Transverse colon (tissue), 4 donors: ENCODE data around the gene CNDP2. TPM values are rescaled to one million over a fixed set of nuclear protein-coding genes. Genes with fewer than 3 reads are reported as not detected.

Experiments used
- DNase-seq: peaks from one replicate; pipeline ENCODE4 v3.0.0-alpha.2; 2019
- H3K27ac ChIP-seq, 4 donors: fragments of 200-600 bp; sonication (generic); 2 replicates each; pipeline ENCODE4 v1.5.1; 2016 to 2018; ENCODE audit warnings: inconsistent platforms in 4 of 4
- H3K27me3 ChIP-seq: fragments of 200-600 bp; sonication (generic); 2 replicates; pipeline ENCODE4 v1.5.1; 2017; ENCODE audit warnings: inconsistent platforms
- H3K36me3 ChIP-seq, 4 donors: fragments of 200-600 bp; sonication (generic); 2 replicates each; pipeline ENCODE4 v1.5.1; 2017 to 2019; ENCODE audit warnings: inconsistent platforms in 4 of 4
- H3K4me1 ChIP-seq, 4 donors: fragments of 200-600 bp; sonication (generic); 2 replicates each; pipeline ENCODE4 v1.5.1; 2017 to 2020; ENCODE audit warnings: inconsistent platforms in 4 of 4
- H3K4me3 ChIP-seq, 4 donors: fragments of 200-600 bp; sonication (generic); 1 replicate in 1 of 4; 2 replicates in 3 of 4; pipeline versions ENCODE4 v1.5.1 to v1.6.1; 2017 to 2019; ENCODE audit warnings: inconsistent platforms in 4 of 4
- H3K9me3 ChIP-seq, 2 donors: fragments of 200-600 bp; sonication (generic); 2 replicates each; pipeline ENCODE4 v1.5.1; 2017 to 2019; ENCODE audit warnings: inconsistent platforms in 2 of 2
- CTCF ChIP-seq, 5 experiments: fragments of 200-600 bp in 3 of 5; fragments of 450-650 bp in 2 of 5; sonication (generic) in 3 of 5; IDR thresholded peaks; 1 replicate in 2 of 5; 2 replicates in 3 of 5; pipeline ENCODE4 v1.5.1; 2016 to 2017; ENCODE audit warnings: antibody characterized with exemption in 5 of 5, inconsistent platforms in 3 of 5, mild to moderate bottlenecking in 2 of 5, moderate library complexity in 1 of 5
- EP300 ChIP-seq: sonication (generic); formaldehyde crosslinking; IDR thresholded peaks from one replicate; pipeline ENCODE4 v1.6.1; 2017; ENCODE audit warnings: antibody characterized with exemption, low read depth
- POLR2A ChIP-seq: fragments of 450-650 bp; IDR thresholded peaks from one replicate; pipeline ENCODE4 v1.6.1; 2016; ENCODE audit warnings: antibody characterized with exemption, mild to moderate bottlenecking, moderate library complexity
- POLR2AphosphoS5 ChIP-seq, 3 donors: sonication (generic); formaldehyde crosslinking; IDR thresholded peaks; one replicate each; pipeline ENCODE4 v1.6.1; 2016; ENCODE audit warnings: antibody characterized with exemption in 3 of 3
- WGBS, 2 donors: methylation state at CpG; one replicate each; pipeline ENCODE4 v1.1.5; 2018; ENCODE audit warnings: low coverage in 1 of 2; 5-methylcytosine and 5-hydroxymethylcytosine counted together
- in situ Hi-C, 4 donors: fragments of 200-750 bp; cut with MboI; loops; one replicate each; pipeline versions ENCODE4 v1.15.0 to v1.15.1; 2017; ENCODE audit warnings: low sequenced_read_pairs in 3 of 4, low pct_ligation_motif_present in 1 of 4, low pct_unique_long_range_greater_than_20kb in 1 of 4
- intact Hi-C: fragments of 100-400 bp; cut with DNase I; formaldehyde crosslinking; loops from one replicate; pipeline ENCODE4 v1.15.1; 2023; ENCODE audit warnings: low total_unique reads
- total RNA-seq, 4 donors: library from RNA; depleted of rRNA; stranded (reverse); fragments of >200 nt; gene quantifications; one replicate each; pipeline ENCODE4 v1.1.0, GENCODE V29; 2016

Gene CNDP2
- total RNA-seq, 4 donors from 2014 or later = 143 to 284 (median 155) TPM

- H3K4me3 ChIP-seq = no peak overlapping the region
- no peaks in the 10 kb centered on the region for H3K9me3 ChIP-seq
- no peaks in the 10 kb centered on the region for H3K27me3 ChIP-seq
- in situ Hi-C loops (loop anchor here in 1 of 4 donors (25.0 kb wide), 1 partner anchor 734 kb away; the partner anchor contains the start of genes PTGR3 and TSHZ1), intact Hi-C loops (no loop called here)
- TF ChIP-seq POLR2AphosphoS5 (IDR thresholded peaks at IDR 0.05) (no peak), POLR2A (no peak), CTCF (IDR thresholded peaks at IDR 0.05) (no peak), EP300 (no peak)
- H3K27ac ChIP-seq = no peak overlapping the region
- WGBS, 2 donors = 96 to 100% methylated on average over 1 to 7 of the region's 7 CpGs
- peaks cover 0 to 8% (median 2%) of the 10 kb centered on the region in 4 donors for H3K4me1 ChIP-seq
- H3K36me3 ChIP-seq = no peaks in the 10 kb centered on the region
- no peak for DNase-seq
These were observed 17.8 kb upstream of the CNDP2 start for GRCh38 chr18:74478316-74478715.

- H3K4me3 ChIP-seq = no peak overlapping the region
- no peak overlapping the region for H3K27ac ChIP-seq
- no peaks in the 10 kb centered on the region for H3K36me3 ChIP-seq
- in situ Hi-C loops = loop anchor here in 1 of 4 donors (25.0 kb wide), 1 partner anchor 733 kb away; the partner anchor contains the start of genes PTGR3 and TSHZ1
- peaks cover 0 to 8% (median 2%) of the 10 kb centered on the region in 4 donors for H3K4me1 ChIP-seq
- intact Hi-C loops = no loop called here
- TF ChIP-seq POLR2A (no peak), CTCF (IDR thresholded peaks at IDR 0.05) (no peak), POLR2AphosphoS5 (IDR thresholded peaks at IDR 0.05) (no peak), EP300 (no peak)
- DNase-seq = no peak
- 60 to 75% methylated on average over 6 of the region's 6 CpGs for WGBS, 2 donors
- H3K27me3 ChIP-seq = no peaks in the 10 kb centered on the region
- H3K9me3 ChIP-seq = no peaks in the 10 kb centered on the region
These were observed 17.3 kb upstream of the CNDP2 start for GRCh38 chr18:74478880-74479279.

GRCh38 chr18:74479486-74480148, 16.5 kb upstream of the CNDP2 start:
- Histone ChIP-seq H3K36me3 (no peaks in the 10 kb centered on the region), H3K9me3 (no peaks in the 10 kb centered on the region), H3K4me3 (no peak overlapping the region), H3K27ac (no peak overlapping the region), H3K4me1 (peaks cover 0 to 11% (median 5%) of the 10 kb centered on the region in 4 donors), H3K27me3 (no peaks in the 10 kb centered on the region)
- TF ChIP-seq EP300 = no peak
- TF ChIP-seq POLR2A = no peak
- TF ChIP-seq CTCF (IDR thresholded peaks at IDR 0.05) = no peak
- no peak for TF ChIP-seq POLR2AphosphoS5 (IDR thresholded peaks at IDR 0.05)
- intact Hi-C loops = no loop called here
- 90 to 94% methylated on average over 3 to 16 of the region's 16 CpGs for WGBS, 2 donors
- in situ Hi-C loops = loop anchor here in 1 of 4 donors (25.0 kb wide), 1 partner anchor 733 kb away; the partner anchor contains the start of genes PTGR3 and TSHZ1
- DNase-seq = no peak

- peak overlapping the region in 1 of 4 donors; percentile 53 for H3K27ac ChIP-seq
- in situ Hi-C loops = loop anchor here in 1 of 4 donors (25.0 kb wide), 1 partner anchor 732 kb away; the partner anchor contains the start of genes PTGR3 and TSHZ1
- WGBS, 2 donors = 76 to 77% methylated on average over 3 to 7 of the region's 7 CpGs
- H3K4me1 ChIP-seq = peaks cover 0 to 12% (median 6%) of the 10 kb centered on the region in 4 donors
- DNase-seq = no peak
- intact Hi-C loops = no loop called here
- no peak for TF ChIP-seq CTCF (IDR thresholded peaks at IDR 0.05)
- TF ChIP-seq POLR2A = no peak
- no peak for TF ChIP-seq EP300
- no peak for TF ChIP-seq POLR2AphosphoS5 (IDR thresholded peaks at IDR 0.05)
- no peaks in the 10 kb centered on the region for H3K36me3 ChIP-seq
- H3K9me3 ChIP-seq = no peaks in the 10 kb centered on the region
- H3K4me3 ChIP-seq = no peak overlapping the region
- no peaks in the 10 kb centered on the region for H3K27me3 ChIP-seq
These were observed 16.0 kb upstream of the CNDP2 start for GRCh38 chr18:74480149-74480651.
